G401.6 (cell line): ENCODE measurements around the gene FMNL1.
"Not testable (repeated sequence)": the region's sequence is repeated elsewhere in the genome, so short reads cannot be mapped to it uniquely, and the experiment has no call there.

Source experiments
- FAIRE-seq: peaks from 2 replicates; lab custom pipeline; 2012; peaks lifted over from hg19 to GRCh38; lab: Jason Lieb, UNC

The FMNL1 gene, protein sequence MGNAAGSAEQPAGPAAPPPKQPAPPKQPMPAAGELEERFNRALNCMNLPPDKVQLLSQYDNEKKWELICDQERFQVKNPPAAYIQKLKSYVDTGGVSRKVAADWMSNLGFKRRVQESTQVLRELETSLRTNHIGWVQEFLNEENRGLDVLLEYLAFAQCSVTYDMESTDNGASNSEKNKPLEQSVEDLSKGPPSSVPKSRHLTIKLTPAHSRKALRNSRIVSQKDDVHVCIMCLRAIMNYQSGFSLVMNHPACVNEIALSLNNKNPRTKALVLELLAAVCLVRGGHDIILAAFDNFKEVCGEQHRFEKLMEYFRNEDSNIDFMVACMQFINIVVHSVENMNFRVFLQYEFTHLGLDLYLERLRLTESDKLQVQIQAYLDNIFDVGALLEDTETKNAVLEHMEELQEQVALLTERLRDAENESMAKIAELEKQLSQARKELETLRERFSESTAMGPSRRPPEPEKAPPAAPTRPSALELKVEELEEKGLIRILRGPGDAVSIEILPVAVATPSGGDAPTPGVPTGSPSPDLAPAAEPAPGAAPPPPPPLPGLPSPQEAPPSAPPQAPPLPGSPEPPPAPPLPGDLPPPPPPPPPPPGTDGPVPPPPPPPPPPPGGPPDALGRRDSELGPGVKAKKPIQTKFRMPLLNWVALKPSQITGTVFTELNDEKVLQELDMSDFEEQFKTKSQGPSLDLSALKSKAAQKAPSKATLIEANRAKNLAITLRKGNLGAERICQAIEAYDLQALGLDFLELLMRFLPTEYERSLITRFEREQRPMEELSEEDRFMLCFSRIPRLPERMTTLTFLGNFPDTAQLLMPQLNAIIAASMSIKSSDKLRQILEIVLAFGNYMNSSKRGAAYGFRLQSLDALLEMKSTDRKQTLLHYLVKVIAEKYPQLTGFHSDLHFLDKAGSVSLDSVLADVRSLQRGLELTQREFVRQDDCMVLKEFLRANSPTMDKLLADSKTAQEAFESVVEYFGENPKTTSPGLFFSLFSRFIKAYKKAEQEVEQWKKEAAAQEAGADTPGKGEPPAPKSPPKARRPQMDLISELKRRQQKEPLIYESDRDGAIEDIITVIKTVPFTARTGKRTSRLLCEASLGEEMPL

GRCh38 chr17:45221081-45222013 lies at the start of gene FMNL1:
TSS of gene FMNL1 (plus strand) at chr17:45221885. CDS start at chr17:45222125, 240 bp downstream.
- FAIRE-seq = no peak

- FAIRE-seq = no peak
These were observed 49.5 kb upstream of the FMNL1 start for GRCh38 chr17:45172232-45172540.

DNA sequence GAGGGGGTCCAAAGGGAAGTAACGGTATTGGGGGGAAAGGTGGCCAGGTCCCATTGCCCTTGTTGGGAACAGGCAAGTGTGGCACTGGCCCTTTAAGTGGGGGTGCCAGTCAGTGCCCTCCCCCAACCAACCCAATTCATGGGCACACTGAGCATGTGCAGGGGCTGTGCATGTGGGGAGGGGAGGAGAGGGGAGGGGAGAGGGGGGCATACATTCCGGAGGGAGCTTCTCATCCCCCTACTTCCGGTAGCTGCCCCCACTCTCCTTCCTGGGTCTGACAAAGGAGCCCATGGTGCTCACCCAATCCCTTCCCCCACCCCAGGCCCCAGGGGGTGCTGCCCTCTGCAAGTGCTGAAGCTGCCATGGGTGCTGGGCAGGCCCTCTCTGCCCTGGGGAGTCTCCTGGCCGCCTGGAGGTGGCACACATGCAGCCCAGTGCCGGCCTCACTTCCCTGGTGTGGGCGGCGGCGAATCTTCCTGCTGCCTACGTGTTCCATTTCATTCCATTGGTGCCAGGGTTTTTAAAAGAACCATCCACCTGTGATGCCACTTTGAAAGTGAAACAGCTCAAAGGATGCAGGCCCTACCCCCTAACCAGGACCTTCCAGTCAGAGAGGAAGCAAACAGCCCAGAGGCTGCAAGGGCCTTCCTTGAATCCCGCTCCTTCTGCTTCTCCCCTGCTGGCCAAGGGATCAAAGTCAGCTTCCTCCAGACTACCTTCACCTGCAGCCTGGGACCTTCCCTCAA lies 49.0 kb upstream of the FMNL1 start:
- FAIRE-seq = peak; percentile 31

- no peak for FAIRE-seq
These were observed 45.9 kb upstream of the FMNL1 start for GRCh38 chr17:45175759-45176115.

DNA sequence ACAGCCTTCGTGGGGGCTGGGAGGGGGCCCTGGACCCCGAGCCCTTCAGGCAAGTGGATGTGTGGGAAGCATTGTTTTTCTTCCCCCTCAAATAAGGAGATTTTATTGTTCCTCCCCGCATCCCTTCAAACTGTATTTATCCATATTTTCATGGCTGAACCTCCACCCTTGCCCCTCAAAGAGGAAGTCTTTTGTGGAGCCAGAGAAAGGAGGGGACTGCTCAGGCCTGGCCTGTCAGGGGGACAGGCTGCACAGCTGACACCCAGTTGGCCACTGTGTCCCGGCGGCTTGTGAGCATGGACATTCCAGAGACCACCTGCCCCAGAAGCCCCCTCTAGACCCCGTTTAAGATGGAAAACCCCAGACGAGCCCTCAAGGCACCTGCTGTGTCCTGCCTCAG lies 44.1 kb upstream of the FMNL1 start:
- FAIRE-seq = no peak

GRCh38 chr17:45184144-45184543 lies 37.5 kb upstream of the FMNL1 start:
- no peak for FAIRE-seq

DNA sequence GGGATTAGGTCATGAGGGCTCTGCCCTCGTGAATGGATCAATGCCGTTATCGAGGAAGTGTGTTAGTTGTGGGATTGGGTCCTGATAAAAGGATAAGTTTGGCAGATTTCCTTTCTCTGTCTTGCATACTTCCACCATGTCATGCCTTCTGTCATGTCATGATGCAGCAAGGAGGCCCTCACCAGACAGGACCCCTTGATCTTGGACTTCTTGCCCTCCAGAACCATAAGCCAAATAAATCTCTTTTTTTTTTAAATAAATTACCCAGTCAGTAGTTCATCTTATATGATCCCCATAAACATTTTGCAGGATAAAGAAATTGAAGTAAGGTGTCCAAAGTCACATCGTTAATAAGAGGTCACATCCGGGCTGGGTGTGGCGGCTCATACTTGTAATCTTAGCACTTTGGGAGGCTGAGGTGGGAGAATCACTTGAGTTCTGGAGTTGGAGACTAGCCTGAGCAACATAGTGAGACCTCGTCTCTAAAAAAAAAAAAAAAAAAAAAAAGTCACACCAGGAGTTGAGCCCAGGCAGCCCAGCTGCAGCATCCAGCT lies 34.8 kb upstream of the FMNL1 start:
- no peak for FAIRE-seq

GRCh38 chr17:45189009-45189408 lies 32.7 kb upstream of the FMNL1 start:
- FAIRE-seq = no peak

DNA sequence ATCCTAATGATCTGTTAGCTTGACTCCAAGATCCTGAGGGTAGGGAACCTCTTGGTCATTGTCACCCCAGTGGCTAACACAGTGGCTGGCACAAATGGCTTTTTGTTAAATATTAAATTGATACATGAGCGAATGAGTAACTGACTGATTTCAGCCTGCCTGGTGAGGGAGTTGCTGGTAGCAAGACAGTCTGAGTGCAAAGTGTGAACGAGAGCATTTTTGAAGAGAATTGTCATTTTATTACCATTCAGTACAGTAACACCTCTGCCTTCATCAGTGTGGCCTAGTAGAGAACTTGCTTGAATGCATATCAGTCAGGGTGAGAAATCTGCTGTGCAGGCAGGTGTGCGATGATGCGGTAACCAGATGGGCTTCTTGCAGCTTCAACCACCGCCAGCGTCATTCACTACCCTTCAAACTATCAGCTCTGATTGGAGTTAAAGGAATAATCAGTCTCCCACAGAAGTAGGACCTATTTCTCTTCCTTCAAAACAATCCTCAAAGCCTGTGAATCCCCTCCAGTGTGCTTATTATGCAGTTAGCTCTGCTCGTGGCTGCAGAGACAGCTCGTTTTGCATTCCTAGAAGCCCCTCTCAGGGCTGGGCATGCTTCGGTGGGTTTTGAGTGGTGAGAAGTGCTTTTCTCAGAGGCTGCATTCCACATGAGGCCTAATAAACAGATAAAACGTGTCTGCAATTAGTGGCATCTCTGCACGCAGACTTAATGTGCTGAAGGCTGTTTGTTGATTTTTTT lies 31.0 kb upstream of the FMNL1 start:
- no peak for FAIRE-seq

DNA sequence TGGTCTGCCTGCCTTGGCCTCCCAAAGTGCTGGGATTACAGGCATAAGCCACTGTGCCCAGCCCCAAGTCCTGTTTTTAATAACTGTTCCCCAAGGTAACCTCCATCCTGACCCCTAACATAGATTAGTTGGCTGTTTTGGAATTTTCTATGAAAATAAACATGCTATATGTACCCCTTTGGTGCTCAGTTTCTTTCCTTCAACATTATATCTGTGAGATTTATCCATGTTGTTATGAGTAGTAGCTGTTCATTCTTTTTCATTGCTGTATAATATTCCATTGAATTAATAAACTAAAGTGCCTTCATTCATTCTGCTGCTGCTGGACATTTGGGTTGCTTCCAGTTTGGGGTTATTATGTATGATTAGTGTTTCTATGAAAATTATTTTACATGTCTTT lies 26.3 kb upstream of the FMNL1 start:
- FAIRE-seq = no peak

DNA sequence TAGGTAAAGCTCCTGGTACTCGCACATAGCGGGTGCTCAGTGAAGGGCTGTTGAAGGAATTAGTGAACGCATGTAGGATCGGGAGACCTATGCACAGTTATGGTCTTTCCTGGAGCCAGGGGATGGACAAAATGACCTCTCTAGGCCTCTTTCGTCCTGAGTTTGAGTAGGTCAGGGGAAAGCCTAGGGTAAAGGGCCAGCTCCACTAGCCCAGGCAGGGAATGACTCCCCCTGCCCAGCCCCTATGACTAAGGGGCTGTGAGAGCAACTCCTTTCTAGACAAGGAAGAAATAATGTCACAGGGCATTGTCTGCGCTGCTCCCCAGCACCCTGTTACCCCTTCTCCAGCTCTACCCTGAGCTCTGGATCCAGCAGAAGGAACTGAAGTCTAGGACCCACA lies 24.6 kb upstream of the FMNL1 start:
- no peak for FAIRE-seq

DNA sequence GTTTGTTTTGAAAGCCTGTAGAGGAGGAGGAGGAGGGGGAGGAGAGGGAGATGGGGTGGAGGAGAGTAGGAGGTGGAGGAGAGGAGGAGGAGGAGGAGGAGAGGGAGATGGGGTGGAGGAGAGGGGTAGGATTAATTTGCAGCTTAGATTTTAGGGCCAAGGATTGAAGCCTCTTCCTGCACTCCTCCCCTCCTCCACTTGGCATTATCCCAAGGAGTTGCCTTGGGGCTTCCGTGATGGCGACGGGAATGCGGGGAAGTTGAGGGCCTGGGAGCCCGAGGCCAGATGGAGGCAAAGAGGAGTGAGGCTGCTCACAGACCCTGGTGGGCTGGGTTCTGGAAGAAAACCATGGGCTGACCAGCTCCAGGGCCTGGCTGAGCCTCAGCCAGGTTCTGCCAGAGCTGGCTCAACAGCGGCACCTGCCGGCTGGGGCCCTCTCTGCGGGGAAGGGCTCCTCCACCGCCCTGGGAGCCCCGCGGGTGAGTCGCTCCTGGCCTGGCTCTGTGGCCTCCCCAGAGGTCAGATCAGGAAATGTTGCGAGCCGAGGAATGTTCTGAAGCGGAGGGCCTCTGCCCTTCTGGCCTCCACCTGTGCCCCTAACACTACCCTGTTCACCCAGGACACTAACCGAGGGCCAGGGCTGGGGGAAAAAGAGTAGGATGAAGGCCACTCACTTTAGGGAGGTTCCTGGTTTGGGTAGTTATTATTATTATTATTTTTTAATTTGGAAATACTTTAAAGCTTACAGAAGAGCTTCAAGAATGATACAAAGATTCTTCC lies 23.9 kb upstream of the FMNL1 start:
- FAIRE-seq = peak; percentile 81

- no peak for FAIRE-seq
These were observed 21.0 kb upstream of the FMNL1 start for GRCh38 chr17:45200701-45201100.

DNA sequence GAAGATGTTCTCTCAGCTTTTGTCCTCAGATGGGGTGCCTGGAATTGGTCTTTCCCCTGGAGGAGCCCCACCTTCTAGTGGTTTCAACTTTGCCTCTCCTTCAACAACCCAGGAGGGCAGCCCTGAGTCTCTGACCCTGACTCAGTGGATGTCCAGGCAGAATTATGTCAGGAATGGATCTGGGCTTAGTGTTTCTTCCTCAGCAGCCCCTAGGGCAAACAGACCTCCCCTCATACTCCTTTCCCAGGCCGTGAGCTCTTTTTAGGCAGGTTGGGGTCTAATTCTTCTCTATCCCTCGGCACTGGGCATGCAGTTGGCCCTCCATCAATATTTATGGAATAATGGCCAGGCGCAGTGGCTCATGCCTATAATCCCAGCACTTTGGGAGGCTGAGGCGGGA lies 20.2 kb upstream of the FMNL1 start:
- FAIRE-seq = no peak

- FAIRE-seq = not testable (repeated sequence)
These were observed 19.8 kb upstream of the FMNL1 start for GRCh38 chr17:45201880-45202279.

DNA sequence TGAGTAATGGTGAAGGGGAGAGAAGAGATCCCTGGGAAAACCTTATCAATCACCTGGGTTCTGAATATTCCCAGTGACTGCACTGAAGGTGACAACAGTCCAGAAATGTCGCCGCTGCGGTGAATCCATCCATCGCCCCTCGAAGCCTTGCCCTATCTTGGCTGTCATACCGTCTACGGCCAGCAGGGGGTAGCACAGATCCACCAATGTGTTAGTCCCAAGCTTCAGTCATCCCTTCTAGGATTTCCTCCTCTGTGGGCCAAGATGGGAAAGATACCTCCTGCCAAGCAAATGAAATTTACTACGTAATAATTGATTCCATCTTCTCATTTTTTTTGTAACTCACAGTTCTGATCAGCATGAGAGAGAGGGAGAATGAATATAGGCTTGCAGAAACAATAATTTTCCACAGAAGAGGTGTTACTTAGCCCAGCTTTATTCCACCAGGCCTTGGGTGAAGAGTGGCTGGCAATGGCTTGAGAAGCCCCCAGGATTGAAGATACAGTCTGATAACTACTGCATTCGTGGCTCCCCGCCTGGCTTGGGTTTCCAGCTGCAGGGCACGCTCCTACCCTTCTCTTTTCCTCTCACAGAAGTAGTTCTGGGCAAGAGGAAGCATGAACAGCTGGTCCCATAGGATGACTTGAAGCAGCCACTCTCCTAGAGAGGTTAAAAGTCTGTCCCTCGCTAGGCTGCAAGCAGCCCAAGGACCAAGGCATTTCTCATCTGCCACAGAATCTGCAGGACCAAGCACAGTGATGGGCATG lies 2.6 kb upstream of the FMNL1 start:
- peak; percentile 95 for FAIRE-seq

DNA sequence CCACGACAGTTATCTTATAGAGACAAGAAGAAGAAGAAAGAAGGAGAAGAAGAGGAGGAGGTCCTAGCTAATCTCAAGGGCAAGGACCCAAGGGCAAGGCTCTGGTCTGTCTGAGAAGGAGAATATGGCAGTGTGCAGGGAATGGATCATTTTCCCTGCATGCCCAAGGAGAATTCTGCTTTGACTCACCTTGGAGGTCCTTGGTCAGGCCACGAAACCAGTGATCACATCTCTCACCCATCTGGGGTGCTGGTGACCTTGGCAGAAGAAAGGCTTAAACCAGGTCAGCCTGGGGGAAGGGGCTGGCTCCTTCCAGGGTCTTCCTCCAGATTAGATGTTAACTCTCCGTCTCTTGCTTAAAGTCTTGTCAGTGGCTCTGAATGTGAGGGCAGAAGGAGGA lies 1.6 kb upstream of the FMNL1 start:
- FAIRE-seq = no peak

DNA sequence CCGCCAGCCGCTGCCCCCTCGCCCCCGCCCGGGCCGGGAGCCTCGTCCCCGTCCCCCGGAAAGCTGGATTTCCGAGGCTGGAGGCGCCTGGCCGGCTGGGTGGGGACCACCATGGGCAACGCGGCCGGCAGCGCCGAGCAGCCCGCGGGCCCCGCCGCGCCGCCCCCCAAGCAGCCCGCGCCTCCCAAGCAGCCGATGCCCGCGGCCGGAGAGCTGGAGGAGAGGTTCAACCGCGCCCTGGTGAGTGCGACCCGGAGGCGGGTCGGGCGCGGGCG lies 266 bp downstream of the FMNL1 start:
- no peak for FAIRE-seq
